A549 (cell line): ENCODE data around the gene CEACAM16. TPM values are rescaled to one million over a fixed set of nuclear protein-coding genes. Genes with fewer than 3 reads are reported as not detected.

ENCODE experiments used
- ATAC-seq, 2 experiments: fragments of 200-7000 bp in 1 of 2; fragments of >200 bp in 1 of 2; cut with Nextera tagmentation in 1 of 2; cut with Tn5 transposase in 1 of 2; 3 replicates each; pipeline versions ENCODE4 v1.8.0 to v1.9.1; 2018 to 2020; ENCODE audit warnings: mild to moderate bottlenecking in 1 of 2, moderate library complexity in 1 of 2
- CTCF ChIA-PET: fragments of 300-600 bp; sonication (Branson Sonifier 250); formaldehyde crosslinking; extraction: SDS; loops from one replicate; lab custom pipeline; 2021; ENCODE audit warnings: antibody characterized with exemption, inconsistent platforms; lab: Yijun Ruan, JAX
- POLR2A ChIA-PET: fragments of 350-600 bp; formaldehyde crosslinking; extraction: SDS; loops from one replicate; lab custom pipeline; 2021; ENCODE audit warnings: antibody characterized with exemption, inconsistent platforms; lab: Yijun Ruan, JAX
- DNase-seq, 2 experiments: peaks; one replicate each; pipeline versions ENCODE4 v3.0.0 to v3.0.0-alpha.2; 2011 to 2016; ENCODE audit warnings: low read depth in 1 of 2, low spot score in 1 of 2
- FAIRE-seq: peaks from 2 replicates; lab custom pipeline; 2011; peaks lifted over from hg19 to GRCh38; lab: Jason Lieb, UNC
- H3K27ac ChIP-seq, 2 experiments: fragments of >200 bp; sonication (Bioruptor Twin); formaldehyde crosslinking; 3 replicates each; pipeline ENCODE4 v1.5.1; 2016 to 2017
- H3K4me1 ChIP-seq: fragments of >200 bp; sonication (Bioruptor Twin); formaldehyde crosslinking; 3 replicates; pipeline ENCODE4 v1.6.1; 2016
- H3K4me2 ChIP-seq: fragments of >200 bp; sonication (Bioruptor Twin); formaldehyde crosslinking; 3 replicates; pipeline ENCODE4 v1.6.1; 2016
- H3K4me3 ChIP-seq: fragments of >200 bp; sonication (Bioruptor Twin); formaldehyde crosslinking; 3 replicates; pipeline ENCODE4 v1.5.1; 2016
- H3K9me3 ChIP-seq: fragments of >200 bp; sonication (Bioruptor Twin); formaldehyde crosslinking; 3 replicates; pipeline ENCODE4 v1.6.1; 2016
- EHF ChIP-seq: fragments of 250-450 bp; sonication (Bioruptor Pico); IDR thresholded peaks from 2 replicates; pipeline ENCODE4 v1.5.0; 2020; ENCODE audit warnings: mild to moderate bottlenecking
- FOSL2 ChIP-seq, 2 experiments: fragments of 450-650 bp in 1 of 2; fragments of >200 bp in 1 of 2; sonication (Bioruptor Twin) in 1 of 2; formaldehyde crosslinking; IDR thresholded peaks; 2 replicates each; pipeline versions ENCODE4 v1.5.0 to v1.6.1; 2016 to 2020; ENCODE audit warnings: mild to moderate bottlenecking in 1 of 2, moderate library complexity in 1 of 2
- FOXS1 ChIP-seq: fragments of 250-450 bp; sonication (Bioruptor Pico); IDR thresholded peaks from 2 replicates; pipeline ENCODE4 v1.5.0; 2020; ENCODE audit warnings: mild to moderate bottlenecking, moderate library complexity
- GATA3 ChIP-seq: IDR thresholded peaks from 2 replicates; pipeline ENCODE4 v1.6.1; 2012; ENCODE audit warnings: borderline replicate concordance
- HEYL ChIP-seq: fragments of 250-450 bp; sonication (Bioruptor Pico); IDR thresholded peaks from 2 replicates; pipeline ENCODE4 v1.8.0; 2021; ENCODE audit warnings: mild to moderate bottlenecking, moderate library complexity
- HOXB5 ChIP-seq: fragments of 250-450 bp; sonication (Bioruptor Pico); IDR thresholded peaks from 2 replicates; pipeline ENCODE4 v1.5.0; 2020; ENCODE audit warnings: mild to moderate bottlenecking, moderate library complexity
- JUNB ChIP-seq: fragments of >200 bp; sonication (Bioruptor Twin); formaldehyde crosslinking; IDR thresholded peaks from 2 replicates; pipeline ENCODE4 v1.6.1; 2016
- KDM1A ChIP-seq: fragments of 200-600 bp; sonication (generic); IDR thresholded peaks from 2 replicates; pipeline ENCODE4 v1.6.1; 2016; ENCODE audit warnings: low read depth, mild to moderate bottlenecking
- MYC ChIP-seq: IDR thresholded peaks from 2 replicates; pipeline ENCODE4 v1.6.1; 2012; ENCODE audit warnings: mild to moderate bottlenecking, inconsistent platforms, low read length, improper control_type of control experiment, borderline replicate concordance
- RCOR1 ChIP-seq: fragments of 150-350 bp; IDR thresholded peaks from 2 replicates; pipeline ENCODE4 v1.6.1; 2014; ENCODE audit warnings: antibody characterized with exemption, low read length, low read depth
- RFX5 ChIP-seq: fragments of 450-650 bp; IDR thresholded peaks from 2 replicates; pipeline ENCODE4 v1.7.1; 2014; ENCODE audit warnings: antibody characterized with exemption, mild to moderate bottlenecking, moderate library complexity
- RNF2 ChIP-seq: fragments of 200-600 bp; sonication (generic); IDR thresholded peaks from 2 replicates; pipeline ENCODE4 v1.6.1; 2016; ENCODE audit warnings: low read depth, mild to moderate bottlenecking, antibody characterized with exemption, moderate library complexity, borderline replicate concordance
- SMC3 ChIP-seq: fragments of >200 bp; sonication (Bioruptor Twin); formaldehyde crosslinking; IDR thresholded peaks from 3 replicates; pipeline ENCODE4 v1.6.1; 2018; ENCODE audit warnings: inconsistent platforms
- SREBF2 ChIP-seq: fragments of 450-650 bp; IDR thresholded peaks from 2 replicates; pipeline ENCODE4 v1.6.1; 2014; ENCODE audit warnings: mild to moderate bottlenecking, moderate library complexity
- TFCP2L1 ChIP-seq: fragments of 250-450 bp; sonication (Bioruptor Pico); IDR thresholded peaks from 2 replicates; pipeline ENCODE4 v1.5.0; 2021; ENCODE audit warnings: mild to moderate bottlenecking
- TP53 ChIP-seq: fragments of 250-450 bp; sonication (Bioruptor Pico); IDR thresholded peaks from 2 replicates; pipeline ENCODE4 v1.5.0; 2021; ENCODE audit warnings: mild to moderate bottlenecking, moderate library complexity
- ZSCAN20 ChIP-seq: fragments of 250-450 bp; sonication (Bioruptor Pico); IDR thresholded peaks from 2 replicates; pipeline ENCODE4 v1.8.0; 2022; ENCODE audit warnings: mild to moderate bottlenecking, moderate library complexity
- WGBS: methylation state at CpG from one replicate; pipeline ENCODE4 v1.1.6; 2017; ENCODE audit errors: missing lambda C conversion rate; 5-methylcytosine and 5-hydroxymethylcytosine counted together
- polyA plus RNA-seq, 4 experiments: library from polyadenylated mRNA; depleted of rRNA in 3 of 4; stranded (reverse); fragments of >200 nt; fragmentation: RNase III in 1 of 4; extraction: RNeasy Plus Mini Kit Qiagen cat#74134 plus additional on column Dnase treatment in 1 of 4; gene quantifications; 2 replicates in 3 of 4; 3 replicates in 1 of 4; pipeline ENCODE4 v1.2.3, GENCODE V29; 2011 to 2017
- TF ChIP-seq, protein P1 (sequence below): fragments of 200-600 bp; sonication (generic); IDR thresholded peaks from 2 replicates; pipeline ENCODE4 v1.6.1; 2016; ENCODE audit warnings: antibody characterized with exemption, mild to moderate bottlenecking, moderate library complexity
- TF ChIP-seq, protein P2 (sequence below): IDR thresholded peaks from 2 replicates; pipeline ENCODE4 v1.6.1; 2012
- TF ChIP-seq, protein P3 (sequence below): fragments of 250-450 bp; sonication (Bioruptor Pico); IDR thresholded peaks from 2 replicates; pipeline ENCODE4 v1.5.0; 2021; ENCODE audit warnings: mild to moderate bottlenecking, moderate library complexity, borderline replicate concordance
- TF ChIP-seq, protein P4 (sequence below): fragments of >200 bp; sonication (Bioruptor Twin); formaldehyde crosslinking; IDR thresholded peaks from 3 replicates; pipeline ENCODE4 v1.5.1; 2016
- TF ChIP-seq, protein P5 (sequence below): fragments of >200 bp; sonication (Bioruptor Twin); formaldehyde crosslinking; IDR thresholded peaks from 3 replicates; pipeline ENCODE4 v1.6.1; 2016

The CEACAM16 gene
- polyA plus RNA-seq, 2 of the 4 experiments (the other 2 are of a cell fraction): not detected

- TF ChIP-seq RFX5: no peak
- TF ChIP-seq, protein P1, sequence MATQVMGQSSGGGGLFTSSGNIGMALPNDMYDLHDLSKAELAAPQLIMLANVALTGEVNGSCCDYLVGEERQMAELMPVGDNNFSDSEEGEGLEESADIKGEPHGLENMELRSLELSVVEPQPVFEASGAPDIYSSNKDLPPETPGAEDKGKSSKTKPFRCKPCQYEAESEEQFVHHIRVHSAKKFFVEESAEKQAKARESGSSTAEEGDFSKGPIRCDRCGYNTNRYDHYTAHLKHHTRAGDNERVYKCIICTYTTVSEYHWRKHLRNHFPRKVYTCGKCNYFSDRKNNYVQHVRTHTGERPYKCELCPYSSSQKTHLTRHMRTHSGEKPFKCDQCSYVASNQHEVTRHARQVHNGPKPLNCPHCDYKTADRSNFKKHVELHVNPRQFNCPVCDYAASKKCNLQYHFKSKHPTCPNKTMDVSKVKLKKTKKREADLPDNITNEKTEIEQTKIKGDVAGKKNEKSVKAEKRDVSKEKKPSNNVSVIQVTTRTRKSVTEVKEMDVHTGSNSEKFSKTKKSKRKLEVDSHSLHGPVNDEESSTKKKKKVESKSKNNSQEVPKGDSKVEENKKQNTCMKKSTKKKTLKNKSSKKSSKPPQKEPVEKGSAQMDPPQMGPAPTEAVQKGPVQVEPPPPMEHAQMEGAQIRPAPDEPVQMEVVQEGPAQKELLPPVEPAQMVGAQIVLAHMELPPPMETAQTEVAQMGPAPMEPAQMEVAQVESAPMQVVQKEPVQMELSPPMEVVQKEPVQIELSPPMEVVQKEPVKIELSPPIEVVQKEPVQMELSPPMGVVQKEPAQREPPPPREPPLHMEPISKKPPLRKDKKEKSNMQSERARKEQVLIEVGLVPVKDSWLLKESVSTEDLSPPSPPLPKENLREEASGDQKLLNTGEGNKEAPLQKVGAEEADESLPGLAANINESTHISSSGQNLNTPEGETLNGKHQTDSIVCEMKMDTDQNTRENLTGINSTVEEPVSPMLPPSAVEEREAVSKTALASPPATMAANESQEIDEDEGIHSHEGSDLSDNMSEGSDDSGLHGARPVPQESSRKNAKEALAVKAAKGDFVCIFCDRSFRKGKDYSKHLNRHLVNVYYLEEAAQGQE: no peak
- TF ChIP-seq, all 56 proteins: peak for 16
These were observed 43.5 kb downstream of the CEACAM16 start (continued) for GRCh38 chr19:44742330-44743061.

GRCh38 chr19:44744871-44745332 is 46.0 kb downstream of the CEACAM16 start:
- Histone ChIP-seq H3K4me2 (peak overlapping the region; percentile 69), H3K9me3 (no peaks in the 10 kb centered on the region), H3K4me1 (peaks cover 72% of the 10 kb centered on the region), H3K27ac (peak overlapping the region; percentile 92 to 99), H3K4me3 (no peak overlapping the region)
- POLR2A ChIA-PET: interaction anchor here (0.9 to 1.5 kb wide), 7 partner anchors 9 to 100 kb away, joined by 3 to 20 read pairs (median 4); no protein-coding TSS in a partner anchor
- no peak for ATAC-seq
- DNase-seq: no peak
- peak; percentile 96 for FAIRE-seq
- CTCF ChIA-PET: interaction anchor here (0.9 to 42.5 kb wide), 4 partner anchors 18 to 65 kb away, joined by 3 to 1899 read pairs (median 134); partner anchors contain the start of genes BCL3 and CBLC
- 17% methylated on average over 3 of the region's 3 CpGs for WGBS
- peak; percentile 96 for TF ChIP-seq KDM1A
- TF ChIP-seq, protein P1: no peak
- no peak for TF ChIP-seq HEYL (CRISPR knock-in tag)
- TF ChIP-seq, protein P2, sequence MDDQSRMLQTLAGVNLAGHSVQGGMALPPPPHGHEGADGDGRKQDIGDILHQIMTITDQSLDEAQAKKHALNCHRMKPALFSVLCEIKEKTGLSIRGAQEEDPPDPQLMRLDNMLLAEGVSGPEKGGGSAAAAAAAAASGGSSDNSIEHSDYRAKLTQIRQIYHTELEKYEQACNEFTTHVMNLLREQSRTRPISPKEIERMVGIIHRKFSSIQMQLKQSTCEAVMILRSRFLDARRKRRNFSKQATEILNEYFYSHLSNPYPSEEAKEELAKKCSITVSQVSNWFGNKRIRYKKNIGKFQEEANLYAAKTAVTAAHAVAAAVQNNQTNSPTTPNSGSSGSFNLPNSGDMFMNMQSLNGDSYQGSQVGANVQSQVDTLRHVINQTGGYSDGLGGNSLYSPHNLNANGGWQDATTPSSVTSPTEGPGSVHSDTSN: no peak
- peak; percentile 83 for TF ChIP-seq EHF
- TF ChIP-seq SMC3: no peak
- no peak for TF ChIP-seq MYC
- TF ChIP-seq, protein P3, sequence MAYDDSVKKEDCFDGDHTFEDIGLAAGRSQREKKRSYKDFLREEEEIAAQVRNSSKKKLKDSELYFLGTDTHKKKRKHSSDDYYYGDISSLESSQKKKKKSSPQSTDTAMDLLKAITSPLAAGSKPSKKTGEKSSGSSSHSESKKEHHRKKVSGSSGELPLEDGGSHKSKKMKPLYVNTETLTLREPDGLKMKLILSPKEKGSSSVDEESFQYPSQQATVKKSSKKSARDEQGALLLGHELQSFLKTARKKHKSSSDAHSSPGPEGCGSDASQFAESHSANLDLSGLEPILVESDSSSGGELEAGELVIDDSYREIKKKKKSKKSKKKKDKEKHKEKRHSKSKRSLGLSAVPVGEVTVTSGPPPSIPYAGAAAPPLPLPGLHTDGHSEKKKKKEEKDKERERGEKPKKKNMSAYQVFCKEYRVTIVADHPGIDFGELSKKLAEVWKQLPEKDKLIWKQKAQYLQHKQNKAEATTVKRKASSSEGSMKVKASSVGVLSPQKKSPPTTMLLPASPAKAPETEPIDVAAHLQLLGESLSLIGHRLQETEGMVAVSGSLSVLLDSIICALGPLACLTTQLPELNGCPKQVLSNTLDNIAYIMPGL (CRISPR knock-in tag): no peak
- peak; percentile 37; the same call in 1 of the 2 replicates for TF ChIP-seq HOXB5 (CRISPR knock-in tag)
- TF ChIP-seq TP53 (CRISPR knock-in tag): peak; percentile 56; the same call in 1 of the 2 replicates
- TF ChIP-seq SREBF2: no peak
- TF ChIP-seq FOSL2 (IDR thresholded peaks at IDR 0.05): no peak
- TF ChIP-seq FOSL2 (CRISPR knock-in tag; IDR thresholded peaks at IDR 0.05): no peak
- TF ChIP-seq, protein P4, sequence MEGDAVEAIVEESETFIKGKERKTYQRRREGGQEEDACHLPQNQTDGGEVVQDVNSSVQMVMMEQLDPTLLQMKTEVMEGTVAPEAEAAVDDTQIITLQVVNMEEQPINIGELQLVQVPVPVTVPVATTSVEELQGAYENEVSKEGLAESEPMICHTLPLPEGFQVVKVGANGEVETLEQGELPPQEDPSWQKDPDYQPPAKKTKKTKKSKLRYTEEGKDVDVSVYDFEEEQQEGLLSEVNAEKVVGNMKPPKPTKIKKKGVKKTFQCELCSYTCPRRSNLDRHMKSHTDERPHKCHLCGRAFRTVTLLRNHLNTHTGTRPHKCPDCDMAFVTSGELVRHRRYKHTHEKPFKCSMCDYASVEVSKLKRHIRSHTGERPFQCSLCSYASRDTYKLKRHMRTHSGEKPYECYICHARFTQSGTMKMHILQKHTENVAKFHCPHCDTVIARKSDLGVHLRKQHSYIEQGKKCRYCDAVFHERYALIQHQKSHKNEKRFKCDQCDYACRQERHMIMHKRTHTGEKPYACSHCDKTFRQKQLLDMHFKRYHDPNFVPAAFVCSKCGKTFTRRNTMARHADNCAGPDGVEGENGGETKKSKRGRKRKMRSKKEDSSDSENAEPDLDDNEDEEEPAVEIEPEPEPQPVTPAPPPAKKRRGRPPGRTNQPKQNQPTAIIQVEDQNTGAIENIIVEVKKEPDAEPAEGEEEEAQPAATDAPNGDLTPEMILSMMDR: no peak
- TF ChIP-seq, protein P5, sequence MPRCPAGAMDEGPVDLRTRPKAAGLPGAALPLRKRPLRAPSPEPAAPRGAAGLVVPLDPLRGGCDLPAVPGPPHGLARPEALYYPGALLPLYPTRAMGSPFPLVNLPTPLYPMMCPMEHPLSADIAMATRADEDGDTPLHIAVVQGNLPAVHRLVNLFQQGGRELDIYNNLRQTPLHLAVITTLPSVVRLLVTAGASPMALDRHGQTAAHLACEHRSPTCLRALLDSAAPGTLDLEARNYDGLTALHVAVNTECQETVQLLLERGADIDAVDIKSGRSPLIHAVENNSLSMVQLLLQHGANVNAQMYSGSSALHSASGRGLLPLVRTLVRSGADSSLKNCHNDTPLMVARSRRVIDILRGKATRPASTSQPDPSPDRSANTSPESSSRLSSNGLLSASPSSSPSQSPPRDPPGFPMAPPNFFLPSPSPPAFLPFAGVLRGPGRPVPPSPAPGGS: no peak; the same call in 2 of the 3 replicates
- TF ChIP-seq GATA3: no peak
- no peak for TF ChIP-seq JUNB
- no peak for TF ChIP-seq ZSCAN20 (CRISPR knock-in tag)
- TF ChIP-seq FOXS1 (CRISPR knock-in tag): no peak
- no peak for TF ChIP-seq RNF2
- TF ChIP-seq RCOR1: no peak
- TF ChIP-seq TFCP2L1 (CRISPR knock-in tag): no peak
